Activated CD4-positive, alpha-beta T cell treated with anti-CD3 and anti-CD28 coated beads, Interleukin-2, amount 50 U/mL, for 48 hours (primary cell): Measurements from ENCODE around the gene SPSB1.

Source experiments
- DNase-seq, 2 experiments: peaks; one replicate each; pipeline ENCODE4 v3.0.0-alpha.2; 2020

Gene SPSB1

GRCh38 chr1:9346566-9346965 lies 53.9 kb downstream of the SPSB1 start:
- no peak for DNase-seq

DNA sequence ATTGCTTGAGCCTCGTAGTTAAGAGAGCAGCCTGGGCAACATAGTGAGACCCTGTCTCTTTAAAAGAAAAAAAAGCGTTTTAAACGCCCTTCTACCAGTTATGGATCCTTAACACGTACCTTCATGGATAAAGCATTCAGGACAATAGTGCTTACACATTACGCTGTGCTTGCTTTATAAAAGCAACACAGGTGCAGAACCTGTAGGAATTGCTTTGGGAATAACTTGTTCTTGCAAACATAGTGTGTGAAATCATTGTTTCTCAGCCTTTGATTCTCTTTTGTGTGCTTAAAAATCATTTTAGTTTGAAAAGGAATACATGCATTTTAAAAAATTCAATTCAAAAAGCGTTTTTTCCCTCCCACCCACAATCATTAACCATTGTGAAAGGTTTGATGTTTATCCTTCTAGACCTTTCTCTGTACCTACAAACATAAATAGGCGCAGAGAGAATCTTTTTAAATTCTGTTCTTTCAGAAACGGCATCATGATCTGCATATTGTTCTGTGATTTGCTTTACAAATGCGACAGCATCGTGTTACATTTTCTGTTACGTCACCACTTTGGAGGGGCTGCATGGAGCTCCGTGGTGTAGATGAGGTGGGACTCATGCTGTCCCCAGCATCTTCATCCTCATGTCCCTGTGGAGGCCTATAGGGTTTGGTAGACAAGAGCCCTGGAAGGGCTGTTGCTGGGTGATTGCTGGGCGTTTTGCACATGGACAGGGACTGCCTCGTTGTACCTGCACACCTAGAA lies 54.6 kb downstream of the SPSB1 start:
- no peak for DNase-seq

DNA sequence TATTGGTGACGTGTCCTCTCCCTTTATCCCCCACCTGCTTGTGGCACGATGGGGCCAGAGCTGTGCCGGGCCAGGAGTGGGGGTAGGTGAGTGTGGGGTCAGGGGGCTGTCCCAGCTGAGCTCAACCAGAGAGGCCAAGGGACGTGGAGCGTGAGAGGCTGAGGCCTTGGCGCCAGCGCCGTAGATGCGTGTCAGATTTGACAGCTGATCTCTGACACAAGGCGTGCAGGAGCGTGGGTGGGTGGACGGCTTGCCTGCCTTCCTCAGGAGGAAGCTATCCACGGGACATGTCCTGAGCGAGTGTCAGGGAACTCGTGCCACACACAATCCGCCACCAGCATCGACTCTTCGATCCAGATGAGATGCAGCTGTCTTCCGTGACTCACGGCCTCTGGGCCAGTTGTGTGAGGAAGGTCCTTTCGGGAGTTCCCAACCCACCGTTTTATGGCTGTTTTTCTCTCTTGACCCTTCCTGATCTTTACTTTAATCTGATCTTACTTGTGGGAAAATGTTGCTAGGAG lies 56.7 kb downstream of the SPSB1 start:
- no peak for DNase-seq

GRCh38 chr1:9350013-9350908 lies 57.6 kb downstream of the SPSB1 start:
- DNase-seq: no peak

DNA sequence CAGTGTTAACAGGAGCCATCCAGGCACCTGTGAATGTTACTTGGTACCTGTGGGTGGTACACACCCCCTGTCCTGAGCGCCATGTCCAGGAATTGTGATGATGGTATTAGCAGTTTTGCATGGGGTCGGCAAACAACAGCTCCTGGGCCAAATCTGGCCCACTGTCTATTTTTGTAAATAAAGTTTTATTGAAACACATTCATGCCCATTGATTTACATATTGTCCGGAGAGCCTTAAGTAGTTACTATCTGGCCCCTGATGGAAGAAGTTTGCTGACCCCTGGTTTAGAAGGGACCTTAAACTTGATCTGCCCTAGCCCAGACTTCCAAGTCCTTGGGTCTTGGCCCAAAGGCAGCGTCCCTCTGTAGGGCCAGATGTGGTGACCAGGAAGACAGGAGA lies 58.3 kb downstream of the SPSB1 start:
- no peak for DNase-seq

GRCh38 chr1:9351654-9352271 lies 59.1 kb downstream of the SPSB1 start:
- no peak for DNase-seq

GRCh38 chr1:9352377-9353134 lies 59.9 kb downstream of the SPSB1 start:
- no peak for DNase-seq

DNA sequence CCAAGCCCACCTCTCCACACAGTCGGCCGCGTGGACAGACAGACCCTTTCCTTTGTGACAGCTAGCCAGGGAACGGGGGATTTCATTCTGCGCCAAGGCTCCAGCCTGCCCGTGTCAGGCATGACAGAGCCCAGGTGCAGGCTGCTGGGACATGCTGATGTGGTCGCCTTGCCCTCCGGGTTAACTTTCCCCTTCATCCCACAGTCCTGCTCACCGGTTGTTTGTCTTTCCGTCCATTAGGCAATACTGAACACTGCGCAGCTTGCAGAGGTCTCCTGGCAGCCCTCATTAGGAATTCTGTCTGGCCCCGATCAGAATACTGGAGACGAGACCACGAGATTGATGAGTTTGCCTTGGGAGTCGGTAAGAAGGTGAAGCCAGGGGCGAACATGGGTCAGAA lies 62.8 kb downstream of the SPSB1 start:
- no peak for DNase-seq

DNA sequence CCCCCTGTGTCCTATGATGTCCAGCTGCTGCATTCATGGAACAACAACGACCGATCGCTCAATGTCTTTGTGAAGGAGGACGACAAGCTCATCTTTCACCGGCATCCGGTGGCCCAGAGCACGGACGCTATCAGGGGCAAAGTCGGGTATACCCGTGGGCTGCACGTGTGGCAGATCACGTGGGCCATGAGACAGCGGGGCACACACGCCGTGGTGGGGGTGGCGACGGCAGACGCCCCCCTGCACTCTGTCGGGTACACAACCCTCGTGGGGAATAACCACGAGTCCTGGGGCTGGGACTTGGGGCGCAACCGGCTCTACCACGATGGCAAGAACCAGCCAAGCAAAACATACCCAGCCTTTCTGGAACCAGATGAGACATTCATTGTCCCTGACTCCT lies 63.3 kb downstream of the SPSB1 start:
- no peak for DNase-seq

GRCh38 chr1:9356829-9357466 lies 64.3 kb downstream of the SPSB1 start:
- no peak for DNase-seq

GRCh38 chr1:9357958-9358357 lies 65.3 kb downstream of the SPSB1 start:
- no peak for DNase-seq

GRCh38 chr1:9360371-9361064 lies 67.8 kb downstream of the SPSB1 start:
- no peak for DNase-seq

- DNase-seq: no peak
These were observed 69.1 kb downstream of the SPSB1 start for GRCh38 chr1:9361630-9362260.

GRCh38 chr1:9362488-9362887 lies 69.8 kb downstream of the SPSB1 start:
- DNase-seq: no peak

GRCh38 chr1:9363061-9363471 lies 70.4 kb downstream of the SPSB1 start:
- no peak for DNase-seq

DNA sequence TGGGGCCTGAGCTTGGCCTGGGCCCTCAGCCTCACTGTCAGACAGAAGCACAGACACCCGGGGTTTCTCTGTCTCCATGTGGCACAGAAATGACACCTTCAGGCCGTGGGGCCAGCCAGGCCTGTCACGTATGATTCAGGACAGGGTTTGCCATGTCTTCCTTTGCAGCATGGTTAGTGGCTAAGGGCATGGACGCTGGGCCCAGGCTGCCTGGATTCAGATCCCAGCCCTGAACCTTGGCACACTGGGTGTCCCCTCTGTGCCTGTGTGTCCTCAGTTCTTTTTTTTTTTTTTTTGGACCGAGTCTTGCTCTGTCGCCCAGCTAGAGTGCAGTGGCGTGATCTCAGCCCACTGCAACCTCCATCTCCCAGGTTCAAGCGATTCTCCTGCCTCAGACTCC lies 73.6 kb downstream of the SPSB1 start:
- no peak for DNase-seq

- DNase-seq: no peak
These were observed 74.5 kb downstream of the SPSB1 start for GRCh38 chr1:9366943-9367780.

DNA sequence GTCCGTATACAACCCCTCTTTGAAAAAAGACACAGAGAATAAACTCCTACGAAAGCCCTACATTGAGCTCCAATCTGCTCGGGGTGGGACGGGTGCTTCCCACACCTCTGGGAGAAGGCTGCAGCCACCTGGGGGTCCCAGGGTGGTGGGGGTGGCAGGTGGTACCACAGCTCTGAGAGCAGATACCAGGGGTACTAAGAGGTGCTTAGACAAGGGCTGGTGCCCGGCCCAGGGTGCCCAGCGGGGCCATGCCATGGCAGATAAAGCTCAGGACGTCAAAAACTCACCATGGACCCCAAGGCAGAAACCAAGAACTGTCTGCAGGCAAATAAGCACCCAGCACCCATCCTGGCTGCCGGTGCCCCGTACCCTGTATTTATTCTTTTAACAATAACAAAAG lies 75.1 kb downstream of the SPSB1 start:
- no peak for DNase-seq

DNA sequence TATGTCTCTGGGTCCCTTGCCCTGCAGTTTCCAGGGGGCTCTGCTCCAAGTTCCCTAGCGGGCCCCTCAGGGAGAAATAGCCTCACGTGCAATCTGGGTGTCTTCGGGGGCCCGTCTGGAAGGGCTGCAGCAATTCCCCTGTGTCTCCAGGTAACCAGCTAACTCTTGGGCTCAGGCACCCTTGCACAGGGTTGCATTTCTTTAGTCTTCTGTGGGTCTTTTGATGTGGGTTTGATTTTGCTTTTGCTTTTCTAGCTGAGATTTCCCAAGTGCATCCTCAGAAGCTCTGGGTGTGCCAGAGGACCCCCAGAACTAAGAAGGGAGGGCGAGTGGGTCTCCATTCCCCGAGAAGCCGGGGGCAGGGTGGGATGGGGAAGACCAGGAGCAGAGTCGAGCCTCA lies 75.7 kb downstream of the SPSB1 start:
- DNase-seq: no peak
